Stimulated activated CD8-positive, alpha-beta memory T cell treated with anti-CD3 and anti-CD28 coated beads, Interleukin-15, amount 100 ng/mL, for 24 hours (primary cell): ENCODE data around the gene LYG1.
"Not testable (repeated sequence)": the region's sequence is repeated elsewhere in the genome, so short reads cannot be mapped to it uniquely, and the experiment has no call there.

Experiments
- DNase-seq: peaks from one replicate; pipeline ENCODE4 v3.0.0-alpha.2; 2020; ENCODE audit warnings: low read depth

The LYG1 gene

GRCh38 chr2:99301097-99301496 lies at the start of gene LYG1:
LYG1 (minus strand) TSS chr2:99301197; CDS start chr2:99295670, 5,527 bp downstream.
- DNase-seq, result not testable (repeated sequence)

DNA sequence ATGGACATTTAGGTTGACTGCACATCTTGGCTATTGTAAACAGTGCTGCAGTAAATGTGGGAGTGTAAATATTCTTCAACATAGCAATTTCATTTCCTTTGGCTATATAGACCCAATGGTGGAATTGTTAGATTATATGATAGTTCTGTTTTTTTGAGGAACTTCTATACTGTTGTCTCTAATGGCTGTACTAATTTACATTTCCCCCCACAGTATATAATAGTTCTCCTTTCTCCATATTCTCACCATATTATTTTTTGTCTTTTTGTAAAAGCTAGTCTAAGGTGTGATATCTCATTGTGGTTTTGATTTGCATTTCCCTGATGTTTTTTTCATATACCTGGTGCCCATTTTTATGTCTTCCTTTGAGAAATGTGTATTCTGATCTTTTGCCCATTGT lies 49.2 kb upstream of the LYG1 start:
- DNase-seq, result no peak

GRCh38 chr2:99348173-99348572 lies 47.2 kb upstream of the LYG1 start:
- no peak for DNase-seq

- DNase-seq, result no peak
Measured at GRCh38 chr2:99346218-99346617, 45.2 kb upstream of the LYG1 start.

- not testable (repeated sequence) for DNase-seq
Measured at GRCh38 chr2:99345446-99345845, 44.4 kb upstream of the LYG1 start.

DNA sequence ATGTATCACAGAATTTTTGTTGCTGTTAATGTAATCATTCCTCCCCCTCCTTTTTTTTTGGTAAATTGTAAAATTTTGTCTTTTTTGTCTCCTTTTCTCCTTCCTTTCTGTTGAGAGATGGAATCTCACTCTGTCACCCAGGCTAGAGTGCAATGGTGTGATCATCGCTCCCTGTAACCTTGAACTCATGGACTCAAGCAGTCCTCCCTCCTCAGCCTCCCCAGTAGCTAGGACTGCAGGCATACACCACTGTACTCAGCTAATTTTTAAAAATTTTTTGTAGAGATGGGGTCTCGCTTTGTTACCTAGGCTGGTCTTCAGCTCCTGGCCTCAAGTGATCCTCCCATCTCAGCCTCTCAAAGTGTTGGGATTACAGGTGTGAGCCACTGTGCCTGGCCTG lies 41.5 kb upstream of the LYG1 start:
- DNase-seq, result no peak

DNA sequence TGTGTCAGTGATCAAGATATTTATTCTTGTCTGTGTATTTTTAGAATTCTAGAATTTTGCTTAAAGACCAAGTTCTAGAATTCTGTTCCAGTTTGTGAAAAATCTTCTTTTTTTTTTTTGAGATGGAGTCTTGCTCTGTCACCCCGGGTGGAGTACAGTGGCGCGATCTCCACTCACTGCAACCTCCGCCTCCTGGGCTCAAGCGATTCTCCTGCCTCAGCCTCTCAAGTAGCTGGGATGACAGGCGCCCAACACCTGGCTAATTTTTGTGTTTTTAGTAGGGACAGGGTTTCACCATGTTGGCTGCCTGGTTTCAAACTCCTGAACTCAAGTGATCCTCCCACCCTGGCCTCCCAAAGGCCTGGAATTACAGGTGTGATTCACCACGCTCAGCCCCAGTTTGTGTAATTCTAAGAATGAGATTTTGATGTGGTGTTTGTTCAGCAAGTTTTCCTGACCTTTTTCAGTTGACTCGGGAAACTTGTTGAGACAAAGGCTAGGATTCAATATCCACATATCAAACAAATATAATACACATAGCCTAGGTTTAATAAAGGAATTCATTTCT lies 39.8 kb upstream of the LYG1 start:
- DNase-seq, result no peak

DNA sequence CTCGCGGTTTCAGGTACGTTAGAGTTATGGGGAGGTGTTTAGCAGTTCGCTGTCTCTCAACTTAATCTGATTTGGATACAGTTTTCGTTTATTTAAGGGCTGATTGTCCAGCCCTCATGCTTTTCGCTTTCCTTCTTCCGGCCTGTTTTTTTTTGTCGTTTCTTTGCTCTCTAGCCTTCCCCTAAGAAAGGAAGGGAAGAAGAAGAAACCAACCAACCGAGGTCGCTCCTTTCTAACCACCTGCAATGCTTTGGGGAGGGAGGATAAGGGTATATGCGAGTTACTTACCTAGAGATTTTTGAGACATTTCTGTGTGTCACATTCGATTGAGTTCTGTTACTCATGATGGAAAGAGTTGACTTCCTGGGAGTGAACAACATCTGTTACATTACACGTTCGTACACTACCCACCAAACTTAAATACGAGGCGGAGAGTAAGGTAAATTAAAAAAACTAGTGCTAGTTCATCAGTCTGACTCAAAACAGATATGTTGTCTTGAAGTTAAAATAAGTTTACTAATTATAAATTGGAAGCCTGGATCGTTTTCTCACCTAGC lies 37.1 kb upstream of the LYG1 start:
- DNase-seq, result no peak

DNA sequence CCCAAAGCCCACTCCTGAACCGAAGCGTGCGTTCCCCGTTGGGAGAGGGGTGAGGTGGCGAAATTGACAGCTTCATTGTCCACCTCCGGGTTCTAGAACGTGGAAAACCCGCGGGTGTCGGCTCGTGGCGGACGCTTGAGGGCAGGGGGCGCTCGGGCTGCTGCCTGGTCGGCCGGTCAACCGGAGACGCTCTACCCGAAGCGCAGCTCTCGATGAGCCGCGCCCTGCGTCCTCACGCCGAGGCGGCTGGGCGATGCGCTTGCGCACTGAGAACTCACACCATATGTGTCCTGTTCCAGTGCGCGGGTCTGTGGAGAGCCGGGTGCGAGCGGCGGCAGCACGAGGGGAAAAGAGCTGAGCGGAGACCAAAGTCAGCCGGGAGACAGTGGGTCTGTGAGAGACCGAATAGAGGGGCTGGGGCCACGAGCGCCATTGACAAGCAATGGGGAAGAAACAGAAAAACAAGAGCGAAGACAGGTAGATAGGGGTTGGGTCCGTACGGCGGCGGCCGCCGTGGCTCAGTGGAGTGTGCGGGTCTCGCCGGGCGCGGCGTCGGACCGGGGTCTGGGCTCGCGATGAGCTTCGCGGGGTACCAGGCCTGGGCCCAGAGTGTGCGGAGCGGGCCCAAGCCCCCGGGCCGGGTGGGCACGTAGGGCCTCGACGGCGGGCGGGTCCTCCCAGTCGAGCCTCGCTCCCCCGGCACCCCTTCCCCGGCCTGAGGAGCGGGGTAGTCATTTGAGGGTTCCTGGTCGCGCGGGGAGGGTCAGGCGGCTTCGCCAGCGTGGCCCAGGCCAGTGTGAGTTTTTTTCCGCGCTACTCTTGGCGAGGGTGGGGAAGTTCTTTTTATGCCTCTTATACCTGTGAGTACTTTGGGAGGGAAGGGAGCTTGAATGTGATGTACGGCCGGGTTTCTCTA lies 36.4 kb upstream of the LYG1 start, which contains the start of gene EIF5B:
TSS of gene EIF5B (plus strand) at position 277 of the 916 bp plus-strand sequence. CDS start at position 443, 166 bp downstream.
- peak; percentile 84 for DNase-seq

GRCh38 chr2:99336804-99337112 lies 35.8 kb upstream of the LYG1 start:
- DNase-seq, result no peak

DNA sequence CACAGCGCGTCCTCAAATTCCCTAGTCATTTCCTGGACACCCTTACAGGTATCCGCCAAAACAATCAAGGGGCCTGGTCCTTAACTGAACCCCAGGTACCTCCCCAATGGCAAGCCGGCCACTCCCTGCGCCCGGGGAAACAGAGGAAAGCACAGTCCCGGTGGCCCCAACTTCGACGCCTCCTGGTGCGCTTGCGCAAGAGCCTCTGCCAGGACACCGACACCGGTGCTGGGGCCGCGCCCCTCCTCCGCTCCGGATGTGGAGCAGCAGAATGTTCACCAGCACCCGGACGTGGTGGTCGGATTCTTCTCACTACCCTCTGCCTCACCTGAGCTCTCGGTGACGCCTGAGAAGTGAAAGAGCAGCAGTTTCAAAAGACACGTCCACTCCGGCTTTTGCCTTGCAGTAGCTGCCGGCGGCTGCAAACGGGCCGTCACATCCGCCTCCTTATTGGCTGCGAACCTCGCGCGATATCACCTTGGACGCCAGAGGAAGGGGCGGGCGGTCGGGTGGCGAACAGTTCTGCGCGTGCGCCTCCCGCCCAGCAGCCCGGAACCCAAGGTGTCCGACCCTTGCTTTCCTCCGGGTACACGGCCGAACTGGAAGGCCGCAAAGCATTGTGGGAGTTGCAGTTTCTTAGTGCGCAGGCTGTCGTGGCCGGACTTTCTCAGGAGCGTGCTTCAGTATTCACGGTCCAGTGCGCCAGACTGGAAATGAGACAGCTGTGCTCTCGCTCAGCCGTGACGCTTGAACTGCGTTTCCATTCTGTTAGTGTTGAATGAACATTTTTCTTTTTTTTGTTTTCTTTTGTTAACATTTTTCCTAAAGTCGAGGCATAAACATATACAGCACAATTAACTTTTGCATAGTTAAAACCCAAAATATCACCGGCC lies 35.2 kb upstream of the LYG1 start, which contains the start of gene TXNDC9:
TSS of gene TXNDC9 (minus strand) at position 423 of the 893 bp plus-strand sequence. CDS start 3,123 bp downstream, outside the sequence.
- peak; percentile 90 for DNase-seq

DNA sequence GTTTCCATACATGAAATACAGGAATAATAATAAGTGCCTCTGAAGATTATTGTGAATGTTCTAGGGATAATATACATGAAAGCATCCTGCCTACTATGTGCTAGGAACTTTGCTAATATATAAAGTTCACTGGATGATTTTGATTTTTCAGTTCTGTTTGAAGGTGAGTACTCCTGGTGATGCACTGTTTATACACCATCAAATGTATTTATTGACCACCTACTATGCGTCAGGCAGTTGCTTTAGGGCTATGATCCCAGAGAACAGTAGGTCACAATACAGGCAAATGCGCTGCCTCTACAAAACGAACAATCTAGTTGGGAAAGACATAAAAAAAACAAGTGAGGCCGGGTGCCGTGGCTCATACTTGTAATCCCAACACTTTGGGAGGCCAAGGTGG lies 24.4 kb upstream of the LYG1 start:
- DNase-seq, result no peak

DNA sequence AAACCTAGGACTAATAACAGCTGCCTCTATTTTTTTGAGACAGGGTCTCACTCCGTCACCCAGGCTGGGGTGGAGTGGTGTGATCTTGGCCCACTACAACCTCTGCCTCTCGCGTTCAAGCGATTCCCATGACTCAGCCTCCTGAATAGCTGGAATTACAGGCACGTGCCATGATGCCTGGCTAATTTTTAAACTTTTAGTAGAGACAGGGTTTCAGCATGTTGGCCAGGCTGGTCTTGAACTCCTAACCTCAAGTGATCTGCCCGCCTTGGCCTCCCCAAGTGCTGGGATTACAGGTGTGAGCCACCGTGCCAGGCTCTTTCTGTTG lies 16.8 kb upstream of the LYG1 start:
- DNase-seq, result not testable (repeated sequence)

DNA sequence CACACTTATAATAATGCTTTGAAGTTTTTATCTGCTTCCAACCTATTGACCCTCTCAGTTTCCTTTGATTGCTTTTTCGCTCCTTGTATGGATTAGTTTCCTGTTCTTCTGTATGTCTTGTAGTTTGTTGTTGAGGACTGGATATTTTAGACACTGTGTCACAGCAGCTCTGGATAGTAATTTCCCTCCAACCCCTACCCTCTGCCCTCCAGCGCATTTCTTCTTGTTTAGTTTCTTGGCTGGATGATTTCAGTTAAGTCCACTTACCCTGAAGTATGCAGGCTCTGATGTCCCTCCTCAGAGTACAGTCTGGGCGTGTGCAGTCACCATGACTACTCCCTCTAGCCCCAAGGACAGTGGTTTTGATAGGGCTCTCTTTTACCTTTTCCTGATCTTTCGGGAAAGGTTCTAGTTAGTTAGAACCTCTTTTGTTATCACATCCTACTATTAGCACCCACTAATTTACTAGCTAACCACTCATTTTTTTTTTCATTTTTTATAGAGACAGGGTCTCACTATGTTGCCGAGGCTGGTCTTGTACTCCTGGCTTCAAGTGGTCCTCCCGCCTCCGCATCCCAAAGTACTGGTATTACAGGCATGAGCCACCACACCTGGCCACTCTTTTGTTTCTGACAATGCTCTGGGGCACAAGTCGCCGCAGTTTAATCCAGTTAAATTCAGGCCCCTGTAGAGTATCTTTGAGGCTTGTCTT lies 16.3 kb upstream of the LYG1 start:
- no peak for DNase-seq

GRCh38 chr2:99299580-99299979 lies 1.4 kb downstream of the LYG1 start:
- no peak for DNase-seq

DNA sequence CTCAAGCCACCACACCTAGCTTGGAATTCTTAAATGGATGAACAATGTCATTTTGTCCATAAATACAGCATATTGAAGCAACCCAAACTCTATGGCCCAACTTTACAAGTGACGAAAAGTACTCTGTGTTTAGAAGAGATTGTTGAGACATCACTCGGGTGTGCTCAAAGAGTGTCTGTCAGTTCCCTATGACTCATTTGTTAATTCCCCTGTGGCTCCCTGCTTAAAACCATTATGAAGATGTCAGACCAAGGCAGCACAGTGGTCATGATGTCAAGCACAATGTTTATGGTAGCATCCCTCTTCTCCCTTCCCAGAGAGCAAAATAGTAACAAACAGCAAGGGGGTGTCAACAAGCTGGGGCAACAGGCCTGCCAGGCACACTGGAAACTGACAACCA lies 3.0 kb downstream of the LYG1 start:
- no peak for DNase-seq

GRCh38 chr2:99285526-99285925 lies 15.5 kb downstream of the LYG1 start:
- no peak for DNase-seq

DNA sequence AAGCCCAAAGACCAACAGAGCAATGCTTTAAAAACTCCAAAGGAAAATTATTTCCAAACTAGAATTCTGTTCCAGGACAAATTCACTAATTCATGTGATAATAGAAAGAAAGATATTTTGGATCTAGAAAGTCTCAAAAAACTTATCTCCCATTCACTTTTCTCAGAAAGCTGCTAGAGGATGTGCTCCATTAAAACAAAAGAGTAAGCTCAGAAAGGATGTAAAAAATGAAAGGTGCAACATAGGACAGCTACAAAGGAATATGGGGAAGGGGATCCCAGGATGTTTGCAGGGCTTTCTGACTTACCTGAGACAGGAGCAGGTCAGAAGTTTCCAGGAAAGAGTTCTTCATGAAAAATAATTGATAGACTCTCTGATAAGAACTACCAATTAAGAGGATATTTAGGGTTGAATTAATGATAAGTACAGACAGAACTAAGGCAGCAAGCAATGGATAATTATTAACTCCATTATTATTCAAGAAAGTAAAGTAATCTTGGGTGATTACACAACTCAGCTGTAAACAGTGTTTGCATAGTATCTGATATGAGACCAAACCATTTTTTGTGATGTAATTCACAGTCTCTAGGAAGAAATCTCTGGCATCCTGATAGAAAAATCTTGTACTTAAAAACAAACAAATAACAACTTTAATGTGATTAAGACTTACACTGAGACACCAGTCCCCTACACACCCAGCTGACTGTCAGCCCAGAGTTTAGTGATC lies 20.9 kb downstream of the LYG1 start:
- no peak for DNase-seq

DNA sequence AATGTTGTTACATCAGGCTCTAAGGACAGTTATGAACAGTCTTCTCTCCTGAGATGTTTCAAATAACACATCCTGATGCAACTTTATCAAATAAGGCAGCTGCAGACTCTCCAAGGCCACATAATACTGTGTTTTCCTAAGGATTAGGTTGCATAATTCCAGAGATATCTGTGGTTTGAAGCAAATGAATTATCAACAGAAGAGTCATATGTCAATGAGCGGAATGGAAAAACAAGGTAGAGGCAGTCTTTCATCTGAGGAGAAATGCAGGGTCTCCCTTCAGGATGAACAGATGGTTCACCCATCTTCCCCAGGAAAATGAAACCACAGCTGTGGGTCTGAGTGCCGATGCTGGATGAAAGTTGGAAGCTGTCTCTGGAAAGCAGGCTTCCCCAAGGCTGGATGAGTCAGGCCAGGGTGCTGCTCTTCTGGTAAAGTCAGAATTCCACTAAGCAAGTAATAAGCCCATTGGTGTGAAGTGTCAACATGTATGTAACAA lies 22.2 kb downstream of the LYG1 start:
- DNase-seq, result no peak

DNA sequence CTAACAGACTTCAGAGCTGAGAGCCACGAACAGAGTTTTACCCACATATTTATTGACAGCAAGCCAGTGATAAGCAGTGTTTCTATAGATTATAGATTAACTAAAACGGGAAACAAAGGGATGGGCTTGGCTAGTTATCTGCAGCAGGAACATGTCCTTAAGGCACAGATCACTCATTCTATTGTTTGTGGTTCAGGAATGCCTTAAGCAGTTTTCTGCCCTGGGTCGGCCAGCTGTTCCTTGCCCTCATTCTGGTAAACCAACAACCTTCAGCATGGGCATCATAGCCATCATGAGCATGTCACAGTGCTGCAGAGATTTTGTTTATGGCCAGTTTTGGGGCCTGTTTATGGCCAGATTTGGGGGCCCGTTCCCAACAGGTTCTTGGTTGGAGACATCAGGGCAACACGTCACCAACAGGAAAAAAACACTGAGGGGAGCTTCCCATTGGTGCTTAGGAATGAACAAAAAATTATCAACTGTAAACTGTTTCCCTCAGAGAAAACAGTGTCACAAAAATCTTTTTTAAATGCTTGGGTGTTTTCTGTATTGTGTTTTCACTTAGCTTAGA lies 22.7 kb downstream of the LYG1 start:
- not testable (repeated sequence) for DNase-seq
